HG03460 (cell line): ENCODE data around the gene YAE1.

Experiments
- ATAC-seq: cut with Tn5 transposase; IDR thresholded peaks from one replicate; pipeline ENCODE4 v1.9.1; 2021; ENCODE audit not compliant: unreplicated experiment

YAE1 gene

DNA sequence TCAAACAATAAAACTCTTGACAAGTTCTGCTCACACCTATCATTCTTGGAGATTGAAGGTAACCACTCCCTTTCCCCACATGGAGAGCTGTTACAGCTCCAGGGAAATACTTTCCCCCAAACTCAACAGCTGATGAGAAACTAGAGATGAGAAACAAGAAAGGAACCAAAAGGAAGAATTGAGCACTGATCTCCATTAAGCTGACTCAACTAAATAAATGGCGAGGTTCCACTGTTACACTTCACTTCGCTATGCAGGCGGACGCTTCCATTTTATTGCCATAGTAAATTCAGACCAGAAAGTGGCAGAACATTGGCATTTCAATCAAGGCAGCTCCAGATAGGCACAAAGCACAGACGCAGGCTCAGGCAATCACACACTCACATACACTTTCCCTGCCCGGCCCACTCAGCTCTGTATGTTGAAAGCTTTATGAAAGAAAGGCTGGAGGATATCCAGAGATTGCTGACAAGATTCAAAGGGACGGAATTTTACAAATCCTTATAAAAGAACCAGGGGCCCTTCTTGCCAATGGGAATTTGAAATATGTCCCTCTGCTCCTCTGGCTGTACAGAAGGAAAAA is 11.5 kb upstream of the YAE1 start:
- ATAC-seq, result no peak

DNA sequence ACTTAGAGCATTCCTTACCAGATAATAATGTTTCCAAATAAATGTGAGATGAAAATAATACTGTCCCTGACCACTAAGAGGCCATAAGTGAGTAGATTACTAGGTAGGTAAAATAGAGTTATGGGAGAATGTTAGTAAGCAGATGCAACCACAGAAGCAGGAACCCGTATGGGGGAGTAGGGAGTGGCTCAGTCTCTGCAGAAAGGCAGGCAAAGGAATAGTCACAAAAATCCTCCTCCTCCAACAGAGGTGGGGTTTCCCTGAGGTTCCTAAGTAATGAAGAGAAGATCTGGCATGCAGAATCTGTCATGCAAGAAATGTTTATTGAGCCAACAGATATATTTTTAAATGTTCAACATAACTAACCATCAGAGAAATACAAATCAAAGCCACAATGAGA is 9.0 kb upstream of the YAE1 start:
- ATAC-seq, result no peak

DNA sequence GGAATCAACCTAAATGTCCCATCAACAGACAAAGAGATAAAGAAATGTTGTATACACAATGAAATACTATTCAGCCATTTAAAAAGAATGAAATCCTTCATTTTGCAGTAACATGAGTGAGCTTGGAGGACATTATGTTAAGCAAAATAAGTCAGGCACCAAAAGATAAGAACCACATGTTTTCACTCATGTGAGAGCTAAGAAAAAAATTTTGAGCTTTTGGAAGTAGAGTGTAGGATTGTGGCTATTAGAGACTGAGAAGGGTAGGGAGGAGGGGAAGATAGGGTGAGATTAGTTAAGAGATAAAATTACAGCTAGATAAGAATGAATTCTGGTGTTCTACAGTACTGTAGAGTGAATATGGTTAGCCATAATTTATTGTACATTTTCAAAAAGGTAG is 8.3 kb upstream of the YAE1 start:
- ATAC-seq, result no peak

DNA sequence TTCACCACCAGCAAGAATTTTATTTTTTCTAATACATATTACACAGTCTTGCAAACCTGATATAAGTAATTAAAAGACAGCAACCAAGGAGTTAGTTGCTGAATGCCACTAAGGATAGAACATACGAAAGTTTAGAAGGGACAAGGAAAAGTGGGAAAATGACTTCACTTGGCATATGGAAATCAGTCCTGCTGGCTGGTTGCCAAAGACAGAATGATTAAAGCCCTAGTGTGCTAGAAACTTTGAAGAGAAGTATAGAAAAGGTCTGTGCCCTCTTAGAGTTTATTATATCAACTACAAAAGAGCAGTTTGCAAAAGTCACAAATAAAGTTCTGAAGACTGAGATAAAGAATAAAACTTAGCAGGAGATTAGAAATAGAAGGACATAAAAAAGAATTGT is 5.8 kb upstream of the YAE1 start:
- ATAC-seq, result no peak

DNA sequence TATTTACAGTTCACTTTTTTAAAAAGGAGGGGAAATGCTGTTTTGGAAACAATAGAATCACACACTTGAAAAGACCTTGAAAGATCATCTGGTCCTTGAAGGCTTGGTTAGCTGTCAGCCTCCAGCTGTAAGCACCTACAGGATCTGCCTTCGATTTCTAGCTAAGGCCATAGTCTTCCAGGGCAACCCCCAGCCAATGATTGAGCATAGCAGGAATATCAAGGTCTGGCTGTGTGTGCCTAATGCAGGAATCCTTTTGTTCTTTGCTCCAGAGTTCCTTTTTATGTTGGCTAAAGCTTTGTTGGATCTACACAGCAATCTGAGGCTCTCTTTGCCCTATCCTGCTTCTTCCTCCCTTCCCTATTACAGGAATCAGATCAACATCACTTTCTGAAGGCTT is 5.2 kb upstream of the YAE1 start:
- no peak for ATAC-seq

DNA sequence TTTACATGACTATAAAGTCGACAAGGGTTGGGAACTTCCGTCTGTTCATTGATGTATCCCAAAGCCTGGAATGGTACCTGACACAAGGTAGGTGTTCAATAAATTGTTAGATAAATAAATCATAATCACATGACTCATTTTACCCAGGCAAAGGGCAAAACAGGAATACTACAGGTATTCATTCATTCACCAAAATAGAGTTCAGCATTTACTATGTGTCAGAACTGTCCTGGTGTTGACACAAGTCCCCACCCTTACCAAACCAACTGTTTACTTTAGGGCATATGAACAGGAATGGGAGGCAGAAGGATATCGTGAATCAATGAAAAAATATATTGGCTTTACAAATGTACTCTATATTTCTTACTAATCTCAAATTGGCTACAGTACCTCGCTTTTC is 666 bp upstream of the YAE1 start:
- ATAC-seq, result no peak

DNA sequence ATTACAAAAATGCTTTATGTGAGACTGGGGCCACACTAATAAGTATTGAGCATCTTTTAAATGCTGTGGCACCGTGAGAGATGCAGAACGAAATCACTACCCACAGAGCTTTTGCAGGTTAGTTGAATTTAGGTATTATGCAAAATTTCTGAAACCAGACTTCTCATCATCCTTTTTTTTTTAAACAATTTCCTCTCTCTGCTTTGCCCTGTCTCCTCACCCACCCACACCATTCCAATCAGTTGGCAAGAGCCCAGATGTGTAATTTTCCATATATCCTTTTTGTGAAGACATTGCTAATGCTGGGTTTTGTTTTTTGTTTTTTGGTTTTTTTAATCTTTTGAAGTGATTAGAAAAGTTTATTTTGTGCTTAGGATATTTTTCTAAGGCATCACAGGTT is 1.1 kb downstream of the YAE1 start:
- no peak for ATAC-seq

DNA sequence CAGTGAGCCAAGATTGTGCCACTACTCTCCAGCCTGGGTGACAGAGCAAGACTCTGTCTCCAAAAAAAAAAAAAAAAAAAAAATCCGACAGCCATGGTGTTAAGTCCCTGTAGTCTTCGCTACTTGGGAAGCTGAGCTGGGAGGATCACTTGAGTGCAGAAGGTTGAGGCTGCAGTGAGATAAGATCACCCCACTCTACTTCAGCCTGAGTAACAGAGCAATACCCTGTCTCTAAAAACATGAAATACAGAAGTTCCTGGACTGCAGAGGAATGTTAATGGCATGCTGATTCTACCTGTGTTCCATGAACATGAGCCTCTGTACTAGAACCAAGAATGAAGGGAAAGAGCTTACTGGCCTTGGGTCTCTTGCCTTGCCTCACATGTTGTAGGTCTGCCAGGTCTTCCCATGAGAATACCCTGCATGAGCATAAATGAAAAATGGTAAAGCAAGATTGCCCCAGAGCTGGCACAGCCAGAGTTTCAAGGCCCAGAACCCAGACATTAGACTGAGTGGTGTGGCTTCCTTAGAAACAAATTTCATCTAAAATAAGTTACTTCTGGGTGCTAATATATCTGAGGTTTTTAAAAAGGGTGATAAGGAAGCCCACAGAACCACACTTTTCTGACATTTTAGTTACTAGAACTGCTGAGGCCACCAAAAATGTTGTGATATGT is 8.6 kb downstream of the YAE1 start:
- ATAC-seq, result no peak

DNA sequence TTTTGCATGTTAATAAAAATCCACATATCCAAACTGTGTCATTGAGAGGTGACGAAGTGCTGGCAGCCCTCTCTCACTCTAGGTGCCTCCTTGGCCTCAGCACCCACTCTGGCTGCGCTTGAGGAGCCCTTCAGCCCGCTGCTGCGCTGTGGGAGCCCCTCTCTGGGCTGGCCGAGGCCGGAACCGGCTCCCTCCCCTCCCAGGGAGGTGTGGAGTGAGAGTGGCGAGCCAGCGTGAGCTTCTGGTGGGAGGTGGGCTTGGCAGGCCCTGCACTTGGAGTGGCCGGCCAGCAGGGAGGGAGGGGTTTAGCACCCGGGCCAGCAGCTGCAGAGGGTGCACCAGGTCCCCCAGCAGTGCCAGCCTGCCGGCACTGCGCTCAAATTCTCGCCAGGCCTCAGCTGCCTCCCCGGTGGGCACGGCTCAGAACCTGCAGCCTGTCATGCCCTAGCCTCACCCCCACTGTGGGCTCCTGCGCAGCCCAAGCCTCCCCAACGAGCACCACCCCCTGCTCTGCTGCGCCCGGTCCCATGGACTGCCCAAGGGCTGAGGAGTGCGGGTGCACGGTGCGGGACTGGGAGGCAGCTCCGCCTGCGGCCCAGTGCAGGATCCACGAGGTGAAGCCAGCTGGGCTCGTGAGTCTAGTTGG is 11.1 kb downstream of the YAE1 start:
- no peak for ATAC-seq

DNA sequence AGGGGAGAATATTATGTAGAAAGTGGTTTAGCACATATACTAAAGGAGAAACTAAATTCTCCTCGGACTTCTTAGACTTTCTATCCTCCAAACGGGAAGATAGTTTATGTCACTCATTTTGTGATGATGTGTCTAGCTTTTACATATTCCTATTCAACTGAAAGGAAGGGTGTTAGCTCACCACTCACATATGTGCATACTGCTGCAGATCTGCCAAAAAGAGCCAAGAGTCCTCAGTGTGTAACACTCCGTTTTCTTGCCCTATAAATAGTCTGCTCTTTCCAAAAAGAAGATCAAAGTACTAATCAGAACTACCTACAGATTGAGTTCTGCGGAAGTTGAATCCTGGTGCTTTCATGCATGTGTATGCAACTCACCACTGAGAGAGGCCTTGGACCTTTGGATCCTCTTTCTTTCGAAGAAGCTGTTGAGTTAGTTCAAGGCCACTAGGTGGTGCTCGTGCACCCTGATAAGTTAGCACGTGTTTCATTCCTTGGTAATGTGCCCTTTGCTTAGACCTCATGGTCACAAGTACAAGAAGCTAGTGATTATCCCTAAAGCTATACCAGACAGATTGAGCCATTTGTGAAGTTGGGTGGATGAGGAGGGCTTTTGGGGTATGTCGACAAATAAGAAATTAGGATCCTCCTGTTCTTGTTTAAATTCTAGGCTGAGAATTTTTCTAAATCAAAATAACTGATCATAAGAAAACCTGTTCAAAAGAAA is 14.1 kb downstream of the YAE1 start:
- ATAC-seq, result peak; percentile 82

DNA sequence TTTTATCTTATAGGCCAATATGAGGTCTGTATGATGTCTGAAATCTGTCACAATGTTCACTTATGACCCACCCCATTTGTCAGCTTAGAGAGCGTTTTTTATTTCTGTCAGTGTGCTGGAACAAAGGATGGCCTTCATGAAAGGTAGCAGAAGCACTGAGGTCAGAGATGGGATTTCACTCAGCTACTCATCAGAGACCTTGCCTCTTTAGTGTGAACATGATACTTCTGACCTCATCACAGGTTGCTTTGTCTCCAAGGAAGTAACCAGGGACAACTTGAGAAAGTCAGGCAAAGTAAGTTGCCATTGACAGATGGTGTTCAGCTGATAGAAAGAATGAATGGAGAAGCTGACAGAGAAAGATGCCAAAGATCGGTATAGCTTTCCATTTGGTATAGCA is 16.3 kb downstream of the YAE1 start:
- ATAC-seq, result no peak

DNA sequence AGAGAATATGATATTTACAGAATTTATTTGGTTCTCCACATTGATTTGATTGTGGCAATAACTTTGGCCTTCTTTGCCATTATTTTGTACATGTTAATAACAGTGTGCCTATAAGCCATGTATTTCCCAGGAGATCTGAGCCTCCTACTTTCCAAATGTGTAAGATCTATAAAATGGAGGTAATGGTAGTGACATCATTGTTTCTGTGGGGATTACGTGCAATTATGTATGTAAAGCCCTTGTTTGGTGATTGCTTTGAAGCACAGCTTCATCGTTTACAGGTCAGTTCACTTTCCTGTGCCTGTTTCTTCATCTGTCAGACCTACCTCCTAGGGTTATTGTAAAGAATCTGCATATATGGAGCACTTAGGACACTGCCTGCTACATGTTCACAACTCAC is 17.3 kb downstream of the YAE1 start:
- ATAC-seq, result no peak

DNA sequence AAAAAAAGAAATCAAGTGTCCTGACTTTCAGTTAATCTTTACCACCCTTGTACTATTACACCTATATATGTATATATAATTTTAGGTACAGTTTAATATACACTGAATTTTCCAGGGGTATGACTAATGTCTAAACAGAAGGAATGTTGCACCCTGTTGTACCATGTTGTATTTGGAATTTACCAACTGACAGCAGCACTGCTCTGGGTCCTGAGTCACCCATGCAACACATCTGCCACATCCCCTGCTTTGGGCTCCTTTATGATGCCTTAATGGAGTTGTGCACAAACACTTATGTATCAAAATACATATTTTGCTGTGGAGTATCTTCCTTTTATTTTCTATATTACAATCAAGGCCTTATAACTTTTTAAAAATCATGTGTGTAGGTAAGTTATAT is 21.2 kb downstream of the YAE1 start:
- no peak for ATAC-seq

DNA sequence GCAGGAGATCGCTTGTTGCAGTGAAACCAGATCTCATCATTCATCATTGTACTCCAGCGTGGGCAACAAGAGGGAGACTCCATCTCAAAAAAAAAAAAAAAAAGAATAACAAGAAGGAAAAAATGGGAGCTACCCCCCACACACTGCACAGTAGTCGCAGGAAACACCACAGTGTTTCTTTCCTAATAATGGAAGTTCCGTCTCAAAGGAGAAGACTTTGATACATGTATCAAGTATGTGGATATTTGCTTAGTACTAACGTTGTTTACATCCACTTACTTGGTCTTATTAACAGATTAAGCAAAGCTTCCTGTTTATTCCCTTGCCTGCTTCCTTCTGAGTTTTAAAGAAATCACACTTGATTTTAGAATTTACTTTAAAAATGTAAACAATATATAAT is 22.2 kb downstream of the YAE1 start:
- no peak for ATAC-seq

DNA sequence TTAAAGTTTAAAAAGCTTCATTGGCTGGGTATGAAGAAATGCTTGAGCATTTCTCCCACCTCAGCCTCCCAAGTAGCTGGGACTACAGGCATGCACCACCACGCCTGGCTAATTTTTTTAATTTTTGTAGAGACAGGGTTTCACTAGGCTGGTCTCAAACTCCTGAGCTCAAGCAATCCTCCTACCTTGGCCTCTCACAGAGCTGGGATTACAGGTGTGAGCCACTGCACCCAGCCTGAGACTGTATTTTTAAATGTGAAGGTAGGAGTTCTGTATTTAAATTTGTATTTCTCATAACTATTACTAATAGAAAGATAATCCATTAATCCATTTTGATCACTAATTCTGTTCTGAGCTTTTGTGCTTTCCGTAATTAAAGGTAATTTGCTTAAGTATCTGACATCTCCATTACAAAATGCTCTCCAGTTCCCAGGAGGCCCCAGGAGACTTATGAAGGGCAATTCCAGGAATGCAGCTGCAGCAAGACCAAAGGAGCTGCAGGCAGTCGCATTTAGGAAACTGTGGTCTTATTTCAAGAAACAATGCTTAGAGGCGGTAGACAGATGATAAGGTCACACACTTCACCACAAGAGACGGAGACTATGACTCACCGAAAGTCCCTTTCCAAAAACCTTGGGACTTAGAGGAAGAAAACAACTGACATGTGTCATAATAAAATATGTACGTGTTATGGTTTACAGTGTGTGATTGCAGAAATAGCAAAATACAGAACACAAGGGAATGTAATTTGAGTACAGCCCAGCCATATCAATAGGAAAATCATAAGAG is 23.3 kb downstream of the YAE1 start:
- ATAC-seq, result peak; percentile 93

DNA sequence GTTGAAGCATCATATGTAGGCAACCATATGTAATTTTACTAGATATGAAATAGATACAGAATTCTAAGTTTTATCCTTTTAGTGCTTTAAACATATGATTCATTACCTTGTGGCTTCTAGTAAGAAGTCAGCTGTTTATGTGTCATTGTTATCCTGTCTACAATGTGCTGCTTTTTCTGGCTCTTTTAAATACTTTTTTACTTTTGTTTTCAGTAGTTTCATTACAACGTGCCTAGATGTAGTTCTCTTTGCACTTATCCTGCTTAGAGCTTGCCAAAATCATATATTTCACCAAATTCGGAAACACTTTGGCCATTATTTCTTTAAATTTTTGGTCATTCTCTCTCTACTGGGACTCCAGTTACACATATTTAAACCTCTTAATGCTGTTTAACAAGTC is 26.4 kb downstream of the YAE1 start:
- no peak for ATAC-seq

DNA sequence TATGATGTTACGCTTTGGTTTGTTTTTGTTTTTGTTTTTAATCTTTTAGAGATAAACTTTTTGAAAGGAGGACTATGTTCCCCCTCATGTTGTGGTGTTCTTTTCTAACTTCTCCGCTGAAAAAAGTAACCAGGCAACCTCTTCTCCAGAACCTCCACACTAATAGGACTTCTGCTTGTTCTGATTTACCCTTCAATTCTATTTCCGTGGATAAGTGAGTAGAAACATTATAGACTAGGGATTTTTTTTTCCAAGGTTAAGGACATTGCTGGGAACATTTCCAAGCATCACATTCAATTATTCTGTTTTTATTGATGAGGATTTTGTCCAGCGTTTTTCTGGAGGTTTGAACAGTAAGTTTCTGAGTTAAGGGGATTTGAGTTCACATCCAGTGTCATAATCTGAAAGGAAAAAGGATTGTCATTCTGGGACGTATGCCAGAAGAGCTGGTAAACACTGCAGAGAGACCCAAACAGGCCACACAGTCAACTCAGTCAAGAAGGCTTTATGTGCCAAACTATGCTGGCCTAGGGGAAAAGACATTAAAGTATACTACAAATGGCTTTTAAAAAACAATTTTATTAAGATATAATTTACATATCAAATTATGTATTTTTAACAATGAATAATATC is 28.9 kb downstream of the YAE1 start:
- ATAC-seq, result no peak

DNA sequence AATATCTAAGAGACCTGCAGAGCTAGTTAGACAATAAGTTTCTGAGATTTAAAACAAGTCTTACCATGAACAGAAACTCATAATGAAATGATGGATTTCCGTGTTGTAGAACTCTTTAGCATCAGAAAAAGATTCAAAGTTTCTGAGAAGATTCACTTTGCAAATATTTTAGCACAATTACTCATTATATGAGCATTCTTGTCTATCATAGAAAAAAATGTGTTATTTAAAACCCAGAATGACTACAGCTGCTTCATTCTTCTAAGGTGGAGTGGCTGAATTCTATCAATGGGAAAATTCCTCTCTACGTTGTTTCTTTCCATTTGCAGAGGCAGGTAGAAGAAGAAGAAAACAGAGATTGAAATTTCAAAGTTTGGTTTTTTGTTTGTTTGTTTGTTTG is 36.1 kb downstream of the YAE1 start:
- no peak for ATAC-seq

DNA sequence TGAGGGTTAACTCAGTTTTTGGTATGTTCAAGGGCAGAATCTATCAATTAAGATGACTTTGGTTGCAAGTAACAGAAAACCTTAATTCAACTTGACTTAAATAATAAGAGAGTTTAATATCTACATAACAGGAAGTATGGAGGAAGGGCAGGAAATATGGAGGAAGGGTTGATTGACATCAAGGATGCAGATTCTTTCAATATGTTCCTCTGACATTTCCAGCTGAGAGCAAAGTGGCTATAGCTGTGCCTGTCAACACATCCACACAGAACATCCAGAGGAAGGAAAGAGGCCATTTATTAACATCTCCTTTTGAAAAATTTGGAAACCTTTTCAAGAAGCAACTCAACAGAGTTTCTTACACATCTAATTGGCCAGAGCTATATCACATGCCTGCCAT is 37.7 kb downstream of the YAE1 start:
- no peak for ATAC-seq

DNA sequence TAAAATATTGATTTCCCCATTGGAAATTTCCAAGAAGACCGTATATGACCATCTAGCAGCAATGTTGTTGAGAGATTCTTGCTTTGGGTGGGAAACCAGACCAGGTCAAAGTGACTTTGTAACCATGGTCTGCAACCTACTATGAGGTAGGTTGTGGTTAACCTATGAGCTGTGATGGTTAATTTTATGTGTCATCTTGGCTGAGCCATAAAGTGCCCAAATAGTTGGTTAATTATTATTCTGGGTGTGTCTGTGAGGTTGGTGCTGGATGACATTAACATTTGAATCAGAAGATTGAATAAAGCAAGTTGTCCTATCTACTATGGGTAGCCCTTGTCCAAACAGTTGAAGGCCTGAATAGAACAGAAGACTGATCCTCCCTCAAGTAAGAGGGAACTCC is 38.9 kb downstream of the YAE1 start:
- ATAC-seq, result peak; percentile 63

DNA sequence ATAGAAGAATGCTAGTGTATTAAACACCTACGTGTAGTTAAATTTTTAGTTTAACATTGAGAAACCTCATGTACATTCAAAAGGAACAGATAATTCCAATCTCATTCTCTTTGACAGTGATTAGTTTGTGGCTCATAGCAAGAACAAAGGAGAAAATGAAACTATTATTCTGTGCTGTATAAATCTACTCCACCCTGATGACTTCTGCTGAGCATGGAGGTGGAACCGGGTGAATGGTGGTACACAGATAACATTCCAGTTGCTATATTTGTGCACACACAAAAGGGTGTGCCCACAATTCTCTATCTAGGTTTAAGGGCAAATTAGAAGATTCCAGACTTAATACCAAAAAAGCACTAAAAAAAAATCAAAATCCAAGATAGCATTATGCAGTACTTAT is 40.1 kb downstream of the YAE1 start:
- ATAC-seq, result no peak
